Non-pigmented ciliary epithelial cell (primary cell): ENCODE measurements around the gene EML6.
"Not testable (repeated sequence)": the region's sequence is repeated elsewhere in the genome, so short reads cannot be mapped to it uniquely, and the experiment has no call there.

ENCODE experiments used
- DNase-seq: peaks from one replicate; pipeline ENCODE4 v3.0.0-alpha.2; 2010; ENCODE audit warnings: low read depth

EML6 gene

DNA sequence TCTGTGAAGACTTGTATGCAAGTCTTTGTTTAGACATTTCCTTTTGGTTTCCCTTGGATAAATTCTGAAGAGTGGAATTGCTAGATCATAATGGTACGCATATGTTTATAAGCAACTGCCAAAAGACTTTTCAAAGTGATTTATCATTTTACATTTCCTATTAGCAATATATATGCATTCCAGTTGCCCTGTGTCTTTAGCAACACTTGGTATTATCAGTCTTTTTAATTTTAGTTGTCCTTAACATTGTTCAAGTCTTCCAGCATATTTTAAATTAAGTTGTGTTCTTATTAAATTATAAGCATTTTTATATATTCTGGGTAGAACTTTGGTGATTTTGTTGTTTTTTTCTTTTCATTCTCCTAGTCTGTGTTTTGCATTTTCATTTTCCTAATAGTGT, 81.8 kb downstream of the EML6 start:
- DNase-seq: no peak

DNA sequence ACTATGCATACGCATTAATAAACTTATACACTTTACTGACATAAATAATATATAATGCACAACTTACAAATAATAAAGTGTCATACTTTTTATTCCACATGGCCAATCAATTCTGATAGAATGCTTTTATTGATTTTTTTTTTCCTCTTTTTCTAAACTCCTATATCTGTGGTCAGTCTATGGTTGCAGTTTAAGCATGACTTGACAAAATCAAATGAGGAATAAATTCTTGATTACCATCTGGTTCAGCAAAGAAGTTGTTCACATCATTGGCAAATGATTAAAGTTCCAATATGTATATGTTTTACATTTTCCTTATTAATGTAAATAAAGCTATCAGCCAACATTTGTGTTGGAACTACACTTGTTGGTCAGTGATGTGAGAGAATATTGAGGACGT, 83.5 kb downstream of the EML6 start:
- DNase-seq: no peak

DNA sequence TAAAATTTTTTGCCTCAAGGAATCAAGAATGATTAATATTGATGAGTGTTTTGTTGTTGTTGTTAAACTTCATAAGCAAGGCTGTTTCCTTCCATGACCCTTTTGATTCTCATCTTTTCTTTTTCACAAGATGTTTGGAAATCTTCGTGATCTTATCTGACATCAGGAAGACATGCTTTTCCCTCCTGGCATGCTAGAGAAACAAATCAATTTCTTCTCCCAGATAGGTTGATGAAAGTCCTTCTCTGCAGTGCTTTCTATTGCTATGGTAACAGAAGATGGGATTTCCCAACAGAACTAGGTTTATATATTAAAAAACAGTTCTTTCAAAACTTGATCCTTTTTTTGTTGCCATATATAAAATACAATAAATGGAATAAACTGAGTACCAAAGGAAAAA, 85.2 kb downstream of the EML6 start:
- DNase-seq: no peak

DNA sequence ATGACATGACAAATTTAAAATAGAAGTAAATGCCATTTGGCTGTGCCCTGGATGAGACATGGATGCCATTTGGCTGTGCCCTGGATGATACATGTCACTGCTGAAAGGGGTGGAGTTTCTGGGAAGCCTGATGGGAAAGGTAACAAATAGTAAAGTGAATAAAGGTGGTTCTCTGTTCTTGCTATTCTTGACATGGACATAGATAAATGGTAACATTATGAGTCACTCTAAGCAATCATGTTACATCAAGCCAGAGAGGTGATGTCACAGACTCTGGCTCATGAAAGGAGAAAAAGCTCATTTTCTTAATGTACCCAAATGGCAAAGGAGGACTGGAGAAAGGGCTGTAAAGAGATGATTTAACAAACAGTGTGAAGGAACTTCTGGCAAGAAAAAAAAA, 86.4 kb downstream of the EML6 start:
- peak; percentile 5 for DNase-seq

DNA sequence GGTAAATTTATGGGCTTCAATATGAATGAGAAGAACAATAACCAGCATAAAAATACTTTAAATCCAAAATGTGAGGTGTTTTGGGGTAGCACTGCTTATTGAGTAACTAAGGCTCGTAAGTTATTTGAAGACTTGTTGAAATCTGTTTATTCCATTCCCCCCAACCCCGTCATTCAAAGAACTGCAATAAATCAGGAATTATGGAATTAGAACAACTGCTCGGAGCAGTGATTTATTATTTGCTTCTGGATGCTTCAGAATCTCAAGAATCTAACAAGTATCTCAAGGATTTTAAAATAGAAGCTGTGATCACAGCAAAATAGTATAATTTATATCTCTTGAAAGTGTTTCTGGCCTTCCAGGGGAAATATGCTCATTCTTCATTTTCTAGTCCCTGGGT, 86.8 kb downstream of the EML6 start:
- no peak for DNase-seq

DNA sequence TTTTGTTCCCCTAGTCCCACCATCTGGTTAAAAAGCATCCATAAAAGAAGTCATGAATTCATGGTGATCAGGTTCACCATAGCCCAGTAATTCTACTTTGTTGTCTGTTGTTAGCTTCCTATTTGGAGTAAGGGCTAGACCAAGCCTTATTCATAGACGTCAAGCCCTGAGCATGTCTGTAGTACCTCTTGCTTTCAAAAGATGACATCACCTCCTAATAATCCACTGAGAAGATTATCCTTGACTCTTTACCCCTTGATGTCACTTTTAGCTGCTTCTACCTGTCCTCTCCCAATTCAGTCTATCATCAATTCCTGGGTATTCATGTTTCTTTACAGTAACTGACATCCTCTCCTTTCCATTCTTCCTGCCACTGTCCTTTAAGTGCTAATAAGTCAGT, 90.1 kb downstream of the EML6 start:
- DNase-seq: no peak

DNA sequence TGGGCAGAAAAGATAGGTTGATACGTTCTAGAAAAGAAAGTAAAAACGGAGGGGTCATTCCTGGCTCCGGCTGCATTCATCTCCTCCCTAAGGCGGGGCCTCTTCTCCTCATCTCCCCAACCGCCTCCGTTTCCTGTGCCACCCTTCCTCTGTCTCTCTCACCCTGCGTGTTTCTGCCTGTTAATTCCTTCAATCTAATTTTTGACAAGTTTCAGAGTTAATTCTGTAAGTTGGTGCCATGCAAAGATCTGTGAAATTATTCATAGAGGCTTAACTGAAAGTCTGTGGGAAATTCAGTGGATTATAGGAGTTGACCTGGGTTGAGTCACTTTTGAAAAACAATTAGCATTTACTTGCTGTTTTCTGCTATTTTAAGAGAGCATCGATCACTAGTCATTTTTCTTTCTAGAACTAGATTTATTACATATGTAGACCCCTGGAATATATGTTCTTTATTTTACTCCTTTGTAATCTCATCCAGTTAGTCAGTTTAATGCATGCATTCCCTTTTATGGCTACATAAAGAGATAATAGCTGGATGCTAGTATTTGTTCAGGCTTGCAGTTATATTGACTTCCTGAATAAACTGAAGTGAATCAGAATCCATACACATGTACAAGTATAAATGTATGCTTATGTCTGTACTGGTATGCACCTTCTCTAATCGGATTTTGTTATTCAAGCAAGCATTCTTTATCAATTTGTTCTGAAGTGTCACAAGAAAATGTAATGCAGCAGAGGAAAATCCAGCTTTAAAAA, 91.1 kb downstream of the EML6 start:
- DNase-seq: no peak

DNA sequence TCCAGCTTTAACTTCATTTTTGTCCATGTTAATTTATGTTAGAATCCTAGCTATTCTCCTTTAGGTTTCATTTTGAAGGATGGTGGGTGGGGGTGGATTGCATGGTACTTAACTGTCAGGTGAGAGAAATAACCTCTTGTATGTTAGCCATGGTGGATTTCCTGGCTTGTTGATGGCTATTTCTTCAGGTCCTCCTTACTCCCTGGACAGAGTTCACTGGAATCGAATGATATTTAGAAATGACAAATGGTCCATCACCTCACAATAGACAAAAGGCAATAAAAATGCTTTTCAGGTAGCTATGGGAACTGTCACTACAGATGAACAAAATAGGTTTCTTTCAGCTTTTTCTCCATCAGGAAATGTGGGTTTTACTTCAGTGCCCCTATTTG, 91.7 kb downstream of the EML6 start:
- DNase-seq: no peak

DNA sequence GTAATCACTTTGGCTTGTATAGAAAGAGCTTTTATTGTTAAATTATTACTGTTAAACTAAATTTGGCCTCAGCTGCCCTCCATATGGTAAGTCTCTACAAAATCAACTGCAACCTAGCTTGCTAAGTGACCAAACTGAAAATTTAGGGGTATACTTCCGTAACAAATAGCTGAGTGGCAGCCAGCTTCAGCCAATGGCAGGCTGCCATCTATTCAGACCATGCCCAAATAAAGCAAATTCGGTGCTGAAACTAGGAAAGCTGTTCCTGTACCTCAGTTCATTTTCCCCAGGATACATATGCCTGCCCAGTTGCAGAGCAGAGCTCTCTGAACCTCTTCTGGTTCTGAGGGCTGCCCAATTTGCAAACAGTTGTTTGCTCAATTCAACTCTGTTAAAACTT, 94.8 kb downstream of the EML6 start:
- DNase-seq: no peak

DNA sequence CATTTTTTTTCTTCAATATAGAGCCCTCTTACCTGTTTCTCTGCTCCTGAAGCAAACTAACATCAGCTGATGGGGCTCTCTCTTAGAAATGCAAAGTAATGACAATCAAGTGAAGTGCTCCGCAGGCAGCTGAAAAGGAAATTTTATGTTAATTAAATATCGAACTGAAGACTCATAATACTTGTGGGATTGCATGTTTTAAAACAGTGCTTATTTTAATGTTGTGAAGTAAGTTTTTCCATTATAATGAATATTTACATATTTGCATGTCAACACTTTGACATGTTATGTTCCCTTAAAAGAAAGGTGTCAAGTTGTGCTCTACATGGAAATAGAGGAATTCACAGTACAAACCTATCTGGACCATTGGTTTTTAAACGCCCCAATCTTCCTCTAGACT, 97.1 kb downstream of the EML6 start:
- DNase-seq: no peak

DNA sequence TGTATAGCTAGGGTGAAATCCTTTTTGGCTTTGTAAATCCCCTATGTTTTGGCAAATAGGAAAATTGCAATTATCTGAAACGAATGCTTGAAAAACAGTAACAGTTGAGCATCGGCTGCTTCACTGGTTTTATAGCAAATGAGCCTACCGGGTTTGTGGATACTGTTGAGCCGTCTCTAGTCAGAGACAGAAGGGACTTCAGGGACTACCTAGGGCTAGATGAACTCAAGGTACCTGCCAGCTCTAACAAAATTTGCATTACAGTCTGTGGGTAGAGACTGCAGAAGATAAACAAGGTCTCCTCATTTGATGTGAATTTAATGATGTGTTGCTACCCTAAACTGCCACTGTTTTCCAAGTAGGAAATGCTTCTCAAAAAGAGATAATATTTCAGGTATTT, 101.1 kb downstream of the EML6 start:
- DNase-seq: no peak

DNA sequence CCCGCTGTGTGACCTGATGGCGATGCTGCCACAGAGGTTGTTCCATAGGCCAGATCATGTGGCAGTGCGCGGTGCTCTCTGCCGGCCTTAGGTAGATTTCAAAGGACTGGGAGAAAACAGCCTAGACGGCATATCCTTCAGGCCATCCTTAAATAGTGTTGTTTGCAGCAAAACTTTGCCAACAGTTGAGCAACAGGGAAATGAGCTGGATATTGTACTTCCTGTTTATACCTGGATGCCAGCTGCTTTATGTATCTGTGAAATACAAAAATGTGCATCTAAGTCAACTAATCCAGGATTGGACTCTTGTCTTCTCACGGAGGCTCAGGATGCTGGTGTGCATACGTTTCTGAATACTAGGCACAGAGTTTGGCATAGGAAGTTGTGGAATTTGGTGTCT, 107.1 kb downstream of the EML6 start:
- no peak for DNase-seq

DNA sequence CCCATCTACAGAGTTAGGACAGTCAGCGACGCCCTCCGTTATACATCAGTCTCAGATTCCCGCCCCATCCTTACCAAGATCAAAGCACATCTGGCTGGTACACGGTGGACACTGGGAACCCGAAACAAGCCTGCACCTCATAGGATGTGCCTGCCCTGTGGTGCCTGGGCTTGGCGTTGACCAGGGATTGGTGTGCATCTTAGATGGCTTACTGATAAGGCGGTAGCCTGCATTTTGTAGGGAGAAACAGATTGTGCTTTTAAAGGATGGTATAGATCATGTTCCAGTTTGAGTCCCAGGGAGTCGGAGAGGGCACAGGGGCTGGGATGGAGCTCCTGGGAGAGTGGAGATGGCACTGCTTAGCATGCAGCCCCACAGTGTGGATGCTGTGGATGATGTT, 108.0 kb downstream of the EML6 start:
- DNase-seq: no peak

DNA sequence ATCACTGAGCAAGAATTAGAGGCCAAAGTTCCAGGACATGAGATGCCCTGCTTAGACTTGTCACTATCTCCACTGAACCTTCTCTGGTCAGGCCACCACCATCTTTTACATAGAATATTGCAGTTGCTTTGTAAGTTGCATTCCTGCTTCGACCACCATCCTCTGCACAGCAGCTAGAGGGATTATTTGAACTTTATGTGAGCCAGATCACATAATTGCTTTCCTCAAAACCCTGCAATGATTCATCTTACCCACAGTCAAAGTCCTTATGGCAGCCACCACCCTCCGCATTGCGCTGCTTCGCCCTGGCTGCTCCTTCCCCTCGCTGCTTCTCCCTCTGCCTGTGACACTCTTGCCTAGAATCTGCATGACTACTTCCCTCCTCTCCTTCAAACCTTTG, 111.3 kb downstream of the EML6 start:
- DNase-seq: no peak

DNA sequence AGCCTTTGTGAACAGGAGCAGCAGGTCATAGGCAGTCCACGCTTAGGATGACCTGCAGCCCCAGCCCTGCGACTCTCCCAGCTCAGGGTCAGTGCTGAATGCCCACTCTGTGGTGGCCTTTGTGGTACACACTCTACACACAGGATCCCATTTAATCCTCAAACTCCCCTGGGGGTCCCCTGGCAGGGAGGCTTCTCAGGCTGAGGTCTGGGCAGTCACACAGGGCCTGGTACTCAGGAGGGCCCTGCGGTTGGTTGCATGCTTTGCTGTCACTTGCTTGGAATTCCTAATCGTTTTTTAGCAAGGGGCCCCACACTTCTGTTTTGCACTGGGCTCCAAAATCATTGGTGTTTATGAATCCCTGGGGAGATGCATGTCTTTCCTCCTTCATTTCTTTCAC, 113.0 kb downstream of the EML6 start:
- no peak for DNase-seq

DNA sequence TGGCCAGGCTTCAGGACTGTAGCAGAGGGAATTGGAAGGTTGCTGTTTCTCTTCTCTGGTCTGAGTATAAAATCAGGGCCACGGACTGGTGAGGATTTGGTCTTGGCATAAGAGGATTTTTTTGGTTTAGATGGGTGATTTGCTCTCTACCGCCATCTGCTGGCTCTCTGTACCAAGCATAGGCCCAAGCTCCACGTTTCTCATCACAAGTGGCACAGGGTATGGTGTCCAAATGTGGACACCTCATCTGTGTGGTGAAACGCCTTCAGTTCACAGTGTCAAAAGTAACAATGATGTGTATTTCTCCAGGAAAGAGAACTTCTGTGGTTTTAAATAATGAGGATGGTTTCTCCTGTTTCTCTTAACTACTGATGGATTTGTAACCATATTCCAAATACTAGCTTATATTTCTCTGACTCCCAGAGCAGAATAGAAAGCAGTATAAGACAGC, 115.1 kb downstream of the EML6 start:
- peak; percentile 28 for DNase-seq

DNA sequence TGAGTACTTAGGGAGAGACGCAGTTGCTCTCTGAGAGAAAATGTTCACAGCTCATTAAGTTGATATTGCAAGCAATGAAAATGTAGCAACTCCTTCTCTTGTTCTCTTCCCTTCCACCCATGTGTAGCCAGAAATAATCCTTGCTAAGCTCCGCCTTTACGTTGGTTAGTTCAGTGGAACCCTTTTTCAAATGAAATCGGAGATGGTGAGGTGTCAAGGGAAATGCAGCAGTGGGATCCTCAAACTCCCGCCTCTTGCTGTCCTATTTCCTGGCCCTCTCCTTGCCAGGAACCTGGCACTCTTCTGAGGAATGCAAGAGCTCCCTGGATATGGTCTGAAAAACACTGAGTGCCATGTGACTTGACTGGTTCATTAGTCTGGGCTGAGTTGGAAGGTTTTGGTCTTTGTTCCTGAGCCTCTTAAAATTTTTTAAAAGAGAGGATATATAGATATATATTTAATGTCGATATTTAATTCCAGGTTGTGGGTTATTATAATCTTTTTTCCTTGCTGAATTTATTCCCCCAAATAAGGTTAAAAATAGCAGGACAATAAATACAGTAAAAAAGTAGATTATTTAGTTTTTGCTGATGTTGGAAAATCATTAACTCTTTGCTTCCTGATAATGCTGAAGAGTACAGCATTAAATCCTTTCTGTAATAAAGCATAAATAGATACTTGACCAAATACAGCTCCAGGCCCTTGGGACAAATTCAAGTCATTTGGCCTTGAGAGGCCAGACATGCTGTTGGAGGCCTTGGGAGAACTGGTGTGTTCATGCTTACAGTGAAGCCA, 116.2 kb downstream of the EML6 start:
- no peak for DNase-seq

DNA sequence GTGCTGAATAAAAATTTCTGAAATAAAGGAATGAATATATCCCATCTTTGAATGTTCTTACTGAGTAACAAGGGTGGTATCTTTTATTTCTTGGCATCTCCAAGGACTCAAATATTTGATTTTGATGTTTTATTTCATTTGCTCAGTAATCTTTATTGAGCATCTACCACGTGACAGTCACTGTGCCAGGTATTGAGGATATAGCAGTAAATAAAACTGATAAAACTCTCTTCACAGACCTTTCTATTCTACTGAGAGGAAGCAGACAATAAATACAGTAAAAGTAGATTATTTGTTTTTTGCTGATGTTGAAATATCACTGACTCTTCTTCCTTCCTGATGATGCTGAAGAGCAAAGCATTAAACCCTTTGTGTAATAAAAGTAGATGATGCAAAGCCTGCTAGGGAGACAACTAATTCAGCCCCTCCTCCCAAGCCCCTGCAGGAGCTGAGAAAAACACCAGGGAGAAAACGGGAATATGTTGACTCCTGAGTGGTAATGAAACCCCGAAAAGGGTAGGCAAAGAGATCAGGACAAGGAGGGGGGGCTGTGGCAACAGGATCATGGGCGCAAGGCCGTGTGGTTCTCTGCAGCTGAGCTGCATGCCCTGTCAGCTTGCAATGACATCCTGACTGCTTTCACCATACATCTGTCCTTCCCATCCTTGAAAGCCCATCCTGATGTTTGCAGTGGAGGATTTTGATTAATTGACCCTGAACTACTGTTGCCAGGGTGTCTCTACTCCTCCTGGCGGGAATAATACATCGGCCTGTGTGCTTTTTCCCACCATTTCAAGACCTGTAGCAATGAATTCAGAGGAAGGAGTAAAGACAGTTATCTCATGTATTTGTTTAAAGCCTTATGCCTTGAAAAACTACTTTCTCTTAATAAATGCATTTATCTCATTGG, 117.4 kb downstream of the EML6 start:
- DNase-seq: no peak

DNA sequence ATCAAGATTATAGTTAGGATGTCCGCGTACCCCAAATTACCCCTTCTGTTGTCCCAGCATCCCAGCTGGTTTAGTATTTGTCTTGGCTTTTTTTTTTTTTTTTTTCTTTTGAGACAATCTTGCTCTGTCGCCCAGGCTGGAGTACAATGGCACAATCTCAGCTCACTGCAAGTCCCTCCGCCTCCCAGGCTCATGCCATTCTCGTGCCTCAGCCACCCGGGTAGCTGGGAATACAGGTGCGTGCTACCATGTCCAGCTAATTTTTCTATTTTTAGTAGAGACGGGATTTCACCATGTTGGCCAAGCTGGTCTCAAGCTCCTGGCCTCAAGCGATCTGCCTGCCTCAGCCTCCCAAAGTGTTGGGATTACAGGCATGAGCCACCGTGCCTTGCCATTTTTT, 118.0 kb downstream of the EML6 start:
- DNase-seq: not testable (repeated sequence)

DNA sequence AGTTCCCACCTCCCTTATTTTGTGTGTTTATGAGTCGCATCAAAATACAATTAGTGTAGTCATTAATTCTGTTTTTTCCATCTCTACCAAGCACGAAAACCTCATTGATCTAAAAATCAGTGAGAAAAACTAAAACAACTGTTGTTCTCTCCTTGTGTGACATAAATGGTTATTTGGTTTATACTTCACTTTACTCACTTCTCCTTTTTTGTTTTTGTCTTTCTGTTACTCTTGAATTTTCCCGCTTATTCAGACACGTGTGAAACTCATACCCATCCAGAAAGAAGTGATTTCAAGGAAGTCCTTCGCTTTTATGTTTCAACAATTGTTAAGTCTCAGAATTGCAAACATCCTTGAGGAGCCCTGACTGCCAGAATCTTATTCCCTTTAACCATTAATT, 121.6 kb downstream of the EML6 start:
- no peak for DNase-seq

DNA sequence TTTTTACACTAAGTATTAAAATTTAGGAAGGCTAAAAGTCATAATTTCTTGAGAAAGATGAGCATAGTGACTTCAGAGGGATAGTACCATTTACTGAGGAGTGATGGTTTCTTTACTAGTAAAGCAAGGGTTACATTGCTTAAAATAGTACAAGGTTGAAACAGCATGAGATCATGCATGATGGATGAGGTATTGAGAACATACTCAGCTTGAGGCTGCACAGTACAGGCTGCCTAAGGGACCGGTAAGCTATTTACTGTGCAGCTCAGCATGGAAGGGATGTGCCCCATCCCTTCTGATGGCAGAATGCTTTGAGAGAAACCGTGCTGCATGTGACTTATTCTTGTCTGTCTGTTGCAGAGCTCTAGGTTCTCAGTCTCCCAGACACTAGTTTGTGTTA, 122.1 kb downstream of the EML6 start:
- DNase-seq: no peak
